GM10847 (cell line): ENCODE data around the gene EDEM1.

ENCODE experiments used
- POLR2A ChIP-seq: IDR thresholded peaks from 2 replicates; pipeline ENCODE4 v1.6.1; 2011; ENCODE audit not compliant: insufficient read length; ENCODE audit errors: extremely low read depth

The EDEM1 gene

GRCh38 chr3:5232570-5232969, 45.1 kb downstream of the EDEM1 start:
- no peak for TF ChIP-seq POLR2A

- no peak for TF ChIP-seq POLR2A
Observed at GRCh38 chr3:5233026-5233425, 45.5 kb downstream of the EDEM1 start.

GRCh38 chr3:5235655-5236054, 48.1 kb downstream of the EDEM1 start:
- no peak for TF ChIP-seq POLR2A

- no peak for TF ChIP-seq POLR2A
Observed at GRCh38 chr3:5238545-5238944, 51.0 kb downstream of the EDEM1 start.

GRCh38 chr3:5239602-5240001, 52.1 kb downstream of the EDEM1 start:
- no peak for TF ChIP-seq POLR2A

GRCh38 chr3:5240740-5241139, 53.2 kb downstream of the EDEM1 start:
- TF ChIP-seq POLR2A = no peak

- no peak for TF ChIP-seq POLR2A
Observed at GRCh38 chr3:5245927-5246326, 58.4 kb downstream of the EDEM1 start.

- no peak for TF ChIP-seq POLR2A
Observed at GRCh38 chr3:5248822-5249221, 61.3 kb downstream of the EDEM1 start.

- no peak for TF ChIP-seq POLR2A
Observed at GRCh38 chr3:5250467-5251195, 63.1 kb downstream of the EDEM1 start.

GRCh38 chr3:5251196-5251583, 63.7 kb downstream of the EDEM1 start:
- TF ChIP-seq POLR2A = no peak

GRCh38 chr3:5252131-5252530, 64.6 kb downstream of the EDEM1 start:
- TF ChIP-seq POLR2A = no peak

- TF ChIP-seq POLR2A = no peak
Observed at GRCh38 chr3:5254281-5255048, 67.0 kb downstream of the EDEM1 start.

- no peak for TF ChIP-seq POLR2A
Observed at GRCh38 chr3:5255404-5256344, 68.2 kb downstream of the EDEM1 start.

GRCh38 chr3:5258526-5258925, 71.0 kb downstream of the EDEM1 start:
- TF ChIP-seq POLR2A = no peak

- TF ChIP-seq POLR2A = no peak
Observed at GRCh38 chr3:5260992-5261501, 73.5 kb downstream of the EDEM1 start.
